HepG2 (cell line): ENCODE results near the gene SLC2A5. TPM values are rescaled to one million over a fixed set of nuclear protein-coding genes. Genes with fewer than 3 reads are reported as not detected.

Source experiments
- ASH2L ChIP-seq: fragments of 300-600, 200-600 bp; sonication (generic); IDR thresholded peaks from 2 replicates; pipeline ENCODE4 v1.7.0; 2017; ENCODE audit warnings: low read depth, mild to moderate bottlenecking, moderate library complexity, mixed read lengths, low read length; ENCODE audit not compliant: insufficient read length
- CBX5 ChIP-seq: sonication (generic); formaldehyde crosslinking; IDR thresholded peaks from 2 replicates; pipeline ENCODE4 v1.4.0; 2020; ENCODE audit warnings: missing genetic modification reagents, borderline replicate concordance
- ERF ChIP-seq: IDR thresholded peaks from 2 replicates; pipeline ENCODE4 v1.6.1; 2018; ENCODE audit warnings: missing biosample characterization, missing genetic modification reagents
- FUBP1 ChIP-seq: sonication (generic); formaldehyde crosslinking; IDR thresholded peaks from 2 replicates; pipeline ENCODE4 v1.5.1; 2020; ENCODE audit warnings: missing genetic modification reagents, mild to moderate bottlenecking, borderline replicate concordance
- KDM1A ChIP-seq: IDR thresholded peaks from 2 replicates; pipeline ENCODE4 v1.6.1; 2016; ENCODE audit warnings: missing compliant biosample characterization
- RARG ChIP-seq: sonication (generic); formaldehyde crosslinking; IDR thresholded peaks from 2 replicates; pipeline ENCODE4 v1.4.0; 2020; ENCODE audit warnings: low read depth, mild to moderate bottlenecking, missing genetic modification reagents
- SKI ChIP-seq: fragments of 450-650 bp; IDR thresholded peaks from one replicate; pipeline ENCODE4 v1.6.1; 2018; ENCODE audit warnings: mild to moderate bottlenecking; ENCODE audit not compliant: partially characterized antibody
- SKIL ChIP-seq: sonication (generic); formaldehyde crosslinking; IDR thresholded peaks from 2 replicates; pipeline ENCODE4 v1.8.0; 2022; ENCODE audit warnings: missing genetic modification reagents, mild to moderate bottlenecking, moderate library complexity, borderline replicate concordance
- ZBTB3 ChIP-seq: sonication (generic); formaldehyde crosslinking; IDR thresholded peaks from 2 replicates; pipeline ENCODE4 v1.4.0; 2020; ENCODE audit warnings: low read depth, mild to moderate bottlenecking, moderate library complexity, missing genetic modification reagents, borderline replicate concordance
- ZBTB46 ChIP-seq: sonication (generic); formaldehyde crosslinking; IDR thresholded peaks from 2 replicates; pipeline ENCODE4 v1.4.0; 2020; ENCODE audit warnings: mild to moderate bottlenecking, missing genetic modification reagents, borderline replicate concordance
- ZFP36L2 ChIP-seq: sonication (generic); formaldehyde crosslinking; IDR thresholded peaks from 2 replicates; pipeline ENCODE4 v1.4.0; 2020; ENCODE audit warnings: missing genetic modification reagents
- ZNF317 ChIP-seq: sonication (generic); formaldehyde crosslinking; IDR thresholded peaks from 2 replicates; pipeline ENCODE4 v1.5.0; 2020; ENCODE audit warnings: mild to moderate bottlenecking, missing genetic modification reagents
- ZSCAN12 ChIP-seq: sonication (generic); formaldehyde crosslinking; IDR thresholded peaks from 2 replicates; pipeline ENCODE4 v1.9.0; 2021; ENCODE audit warnings: mild to moderate bottlenecking, missing genetic modification reagents
- polyA plus RNA-seq, 8 experiments: library from polyadenylated mRNA; depleted of rRNA in 3 of 8; stranded (reverse) in 7 of 8; unstranded in 1 of 8; fragments of >200 nt; fragmentation: Illumina TruSeq in 4 of 8; extraction: Trizol in 4 of 8; gene quantifications; 2 replicates each; pipeline versions ENCODE4 v1.2.1 to v1.2.3, GENCODE V29; 2011 to 2016; ENCODE audit warnings: low read depth in 4 of 8, missing spikeins in 1 of 8, mixed read lengths in 1 of 8; ENCODE audit not compliant: insufficient read depth in 1 of 8
- total RNA-seq, 5 experiments: library from RNA; depleted of rRNA; stranded (reverse); fragments of >200 nt; fragmentation: Illumina TruSeq; extraction: Trizol; gene quantifications; 2 replicates each; pipeline ENCODE4 v1.2.3, GENCODE V29; 2016; ENCODE audit warnings: low read depth in 1 of 5
- TF ChIP-seq, protein P1 (sequence below): sonication (generic); formaldehyde crosslinking; IDR thresholded peaks from 2 replicates; pipeline ENCODE4 v1.8.0; 2022; ENCODE audit warnings: mild to moderate bottlenecking, missing genetic modification reagents

SLC2A5 gene
- total and polyA plus RNA-seq, 2 of the 13 experiments (the other 11 are each of a cell fraction or from before 2014, with no cell fraction given), result 0.04 to 0.54 TPM

GRCh38 chr1:9110669-9111356 is 41.4 kb upstream of the SLC2A5 start (continued):
- TF ChIP-seq ZSCAN12 (CRISPR knock-in tag), result no peak
- no peak for TF ChIP-seq KDM1A (CRISPR knock-in tag)
- TF ChIP-seq ZNF317, result no peak
- peak; percentile 45; the same call in 1 of the 2 replicates for TF ChIP-seq ZBTB3 (CRISPR knock-in tag)
- TF ChIP-seq, protein P1, sequence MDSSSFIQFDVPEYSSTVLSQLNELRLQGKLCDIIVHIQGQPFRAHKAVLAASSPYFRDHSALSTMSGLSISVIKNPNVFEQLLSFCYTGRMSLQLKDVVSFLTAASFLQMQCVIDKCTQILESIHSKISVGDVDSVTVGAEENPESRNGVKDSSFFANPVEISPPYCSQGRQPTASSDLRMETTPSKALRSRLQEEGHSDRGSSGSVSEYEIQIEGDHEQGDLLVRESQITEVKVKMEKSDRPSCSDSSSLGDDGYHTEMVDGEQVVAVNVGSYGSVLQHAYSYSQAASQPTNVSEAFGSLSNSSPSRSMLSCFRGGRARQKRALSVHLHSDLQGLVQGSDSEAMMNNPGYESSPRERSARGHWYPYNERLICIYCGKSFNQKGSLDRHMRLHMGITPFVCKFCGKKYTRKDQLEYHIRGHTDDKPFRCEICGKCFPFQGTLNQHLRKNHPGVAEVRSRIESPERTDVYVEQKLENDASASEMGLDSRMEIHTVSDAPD (CRISPR knock-in tag), result no peak
- no peak for TF ChIP-seq ASH2L
- TF ChIP-seq FUBP1 (CRISPR knock-in tag), result no peak
- TF ChIP-seq RARG, result no peak
- TF ChIP-seq ZFP36L2 (CRISPR knock-in tag), result no peak
- peak; percentile 42; the same call in 1 of the 2 replicates for TF ChIP-seq ERF (CRISPR knock-in tag)
- TF ChIP-seq SKI, result no peak
- TF ChIP-seq SKIL (CRISPR knock-in tag), result no peak
- TF ChIP-seq ZBTB46 (CRISPR knock-in tag), result no peak
- no peak for TF ChIP-seq CBX5 (CRISPR knock-in tag)
